GM18861 (cell line): Measurements from ENCODE around the gene TCHP.
"Not testable (repeated sequence)": the region's sequence is repeated elsewhere in the genome, so short reads cannot be mapped to it uniquely, and the experiment has no call there.

Source experiments
- ATAC-seq: cut with Tn5 transposase; IDR thresholded peaks from one replicate; pipeline ENCODE4 v1.9.1; 2021; ENCODE audit not compliant: unreplicated experiment

TCHP gene

DNA sequence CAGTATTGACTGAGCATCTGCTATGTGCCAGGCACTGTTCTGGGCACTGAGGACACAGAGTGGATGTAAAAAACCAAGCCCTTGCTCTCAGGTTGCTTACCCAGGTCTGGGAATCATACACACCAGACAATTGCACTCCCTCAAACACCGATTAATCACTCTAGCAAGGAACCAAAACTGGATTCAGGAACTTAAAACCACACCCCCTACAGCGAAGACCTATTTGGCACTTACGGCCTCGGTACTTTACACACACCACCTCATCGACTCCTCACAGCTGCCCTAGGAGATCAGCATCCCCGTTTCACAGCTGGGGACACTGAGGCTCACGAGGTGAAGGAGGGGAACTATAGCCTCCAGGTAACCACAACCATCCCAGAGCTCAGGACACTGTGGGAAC lies 21.3 kb upstream of the TCHP start:
- ATAC-seq, result no peak

DNA sequence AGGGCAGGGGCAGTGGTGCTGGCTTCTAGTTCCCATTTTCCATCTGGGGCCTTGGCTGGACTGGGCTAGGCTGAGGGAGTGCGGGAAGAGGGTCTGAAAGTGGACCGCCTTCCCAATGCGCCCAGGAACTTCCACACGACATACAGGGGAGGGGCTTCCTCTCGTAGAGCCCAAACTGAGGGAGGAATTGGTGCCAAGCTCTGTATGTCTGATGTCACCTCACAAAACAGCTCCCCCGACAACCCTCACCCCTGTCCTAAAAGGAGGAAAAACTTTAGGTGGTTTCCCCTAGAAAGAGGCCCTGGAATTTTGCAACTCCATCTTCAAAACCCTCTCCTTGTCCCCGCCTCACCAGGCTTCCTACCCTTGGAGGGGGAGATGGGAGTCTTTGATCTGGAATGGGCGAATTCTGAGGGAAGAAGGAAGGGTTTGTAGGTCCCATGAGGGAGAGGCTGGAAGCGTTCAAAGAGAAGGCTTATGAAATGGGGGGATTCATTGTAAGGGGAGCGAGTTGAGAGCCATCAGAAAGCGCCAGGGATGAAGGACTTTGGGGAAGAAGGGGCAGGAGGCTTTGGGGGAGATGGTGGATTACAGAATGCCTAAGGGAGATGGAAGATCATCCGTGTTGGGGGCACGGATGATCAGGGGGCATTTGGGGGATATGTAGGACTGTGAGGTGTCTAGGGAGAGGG lies 20.6 kb upstream of the TCHP start:
- no peak for ATAC-seq

DNA sequence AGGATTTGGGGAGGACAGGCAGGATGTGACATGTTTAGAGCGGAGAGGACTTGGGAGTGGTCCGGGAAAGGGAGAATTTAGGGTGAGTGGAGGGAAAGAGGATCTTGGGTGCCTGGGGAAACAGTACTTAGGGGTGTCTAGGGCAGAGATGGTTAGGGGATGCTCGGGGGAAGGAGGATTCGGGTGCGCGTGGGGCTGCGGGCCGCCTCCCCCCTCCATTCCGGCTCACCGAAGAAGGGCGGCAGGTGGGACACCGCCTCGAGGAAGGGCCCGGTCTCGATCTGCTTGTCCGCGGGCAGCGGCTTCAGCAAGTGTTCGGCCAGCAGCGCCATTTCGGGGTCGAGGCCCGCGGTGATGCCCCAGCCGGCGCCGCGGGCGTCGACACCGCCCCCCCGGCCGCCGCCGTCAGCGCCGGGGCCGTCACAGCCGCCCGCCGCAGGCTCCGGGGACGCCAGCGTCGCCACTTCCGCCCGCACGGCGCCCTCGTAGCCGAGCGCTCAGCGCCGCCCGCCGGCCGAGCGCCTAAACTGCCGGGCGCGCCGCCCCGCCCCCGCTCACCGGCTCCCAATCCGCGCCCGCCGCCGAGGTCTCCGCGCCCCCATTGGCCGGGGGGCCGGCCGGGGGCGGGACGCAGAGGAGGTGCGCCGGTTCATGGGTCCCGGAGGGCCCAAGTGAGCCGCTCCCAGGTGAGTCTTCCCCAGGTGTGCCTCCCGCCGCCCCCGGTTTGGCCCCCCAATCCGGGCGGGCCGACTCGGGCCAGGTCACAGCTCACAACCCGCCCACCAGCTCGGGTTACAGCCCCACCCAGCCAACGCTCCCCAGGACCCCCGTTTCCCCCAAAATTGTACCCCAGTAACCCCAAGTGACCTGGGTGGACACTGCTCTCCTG lies 19.8 kb upstream of the TCHP start, which contains the start of gene GLTP:
GLTP (minus strand) TSS at position 499 of the 889 bp plus-strand sequence; CDS start at position 332, 167 bp downstream.
- peak; percentile 92 for ATAC-seq

DNA sequence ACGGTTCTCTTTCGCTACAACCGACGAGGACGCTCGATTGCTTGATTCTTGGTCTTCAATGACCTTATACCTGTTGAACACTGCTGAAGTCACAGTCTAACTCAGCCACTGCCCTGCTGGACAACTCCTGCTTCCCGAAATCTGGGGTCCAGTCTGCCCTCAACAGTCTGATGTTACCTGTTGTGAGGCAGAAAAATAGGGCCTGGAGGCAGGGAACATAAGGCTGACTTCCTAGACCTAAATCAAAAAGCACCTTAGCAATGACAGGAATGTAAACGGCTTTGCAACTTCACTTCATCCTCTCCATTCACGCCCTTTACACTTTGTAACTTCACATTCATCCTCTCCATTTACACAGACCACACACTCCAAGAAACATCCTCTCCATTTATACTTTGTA lies 19.1 kb upstream of the TCHP start:
- no peak for ATAC-seq

DNA sequence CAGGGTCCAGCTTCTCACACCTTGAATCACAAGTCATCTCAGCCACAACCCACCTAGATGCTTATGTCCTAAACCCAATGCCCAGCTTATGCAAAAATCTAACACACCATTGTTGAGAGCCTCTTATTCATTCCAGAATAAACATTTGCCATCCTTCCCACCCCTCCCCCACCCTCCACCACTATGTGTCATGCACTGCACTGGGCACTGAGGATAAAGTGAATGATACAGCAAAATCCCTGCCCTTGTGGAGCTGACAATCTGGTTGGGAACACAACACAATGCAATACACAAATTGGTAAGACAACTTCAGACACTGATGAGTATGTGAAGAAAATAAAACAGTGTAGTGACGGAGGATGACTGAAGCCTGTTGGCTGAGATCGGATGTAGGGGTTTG lies 18.3 kb upstream of the TCHP start:
- no peak for ATAC-seq

DNA sequence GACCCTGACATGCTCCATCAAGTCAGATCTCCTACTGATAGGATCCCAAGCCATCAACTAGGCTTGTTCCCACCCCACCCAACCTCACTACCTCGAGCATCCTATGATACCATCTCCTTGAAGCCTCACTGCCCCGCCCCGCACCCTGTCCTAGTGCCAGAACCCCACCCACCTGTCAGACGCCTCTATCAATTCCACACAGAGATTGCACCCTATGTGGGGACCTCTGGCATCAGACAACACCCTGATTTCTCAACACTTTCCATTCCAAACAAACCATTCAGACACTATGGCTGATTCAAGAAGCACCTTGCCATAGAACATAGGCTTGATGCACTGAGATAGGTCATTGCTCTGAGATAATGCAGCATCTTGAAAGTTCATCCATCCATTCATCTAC lies 16.6 kb upstream of the TCHP start:
- ATAC-seq, result no peak

DNA sequence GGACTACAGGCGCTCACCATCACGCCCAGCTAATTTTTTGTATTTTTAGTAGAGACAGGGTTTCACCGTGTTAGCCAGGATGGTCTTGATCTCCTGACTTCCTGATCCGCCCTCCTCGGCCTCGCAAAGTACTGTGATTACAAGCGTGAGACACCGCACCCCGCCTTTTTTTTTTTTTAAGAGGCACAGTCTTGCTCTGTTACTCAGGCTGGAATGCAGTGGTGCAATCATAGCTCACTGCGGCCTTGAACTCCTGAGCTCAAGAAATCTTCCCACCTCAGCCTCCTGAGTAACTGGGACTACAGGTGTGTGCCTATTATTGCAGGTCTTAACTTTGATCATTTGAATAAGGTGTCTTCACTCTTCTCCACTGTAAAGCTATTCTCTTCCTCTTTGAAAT lies 14.5 kb upstream of the TCHP start:
- no peak for ATAC-seq

DNA sequence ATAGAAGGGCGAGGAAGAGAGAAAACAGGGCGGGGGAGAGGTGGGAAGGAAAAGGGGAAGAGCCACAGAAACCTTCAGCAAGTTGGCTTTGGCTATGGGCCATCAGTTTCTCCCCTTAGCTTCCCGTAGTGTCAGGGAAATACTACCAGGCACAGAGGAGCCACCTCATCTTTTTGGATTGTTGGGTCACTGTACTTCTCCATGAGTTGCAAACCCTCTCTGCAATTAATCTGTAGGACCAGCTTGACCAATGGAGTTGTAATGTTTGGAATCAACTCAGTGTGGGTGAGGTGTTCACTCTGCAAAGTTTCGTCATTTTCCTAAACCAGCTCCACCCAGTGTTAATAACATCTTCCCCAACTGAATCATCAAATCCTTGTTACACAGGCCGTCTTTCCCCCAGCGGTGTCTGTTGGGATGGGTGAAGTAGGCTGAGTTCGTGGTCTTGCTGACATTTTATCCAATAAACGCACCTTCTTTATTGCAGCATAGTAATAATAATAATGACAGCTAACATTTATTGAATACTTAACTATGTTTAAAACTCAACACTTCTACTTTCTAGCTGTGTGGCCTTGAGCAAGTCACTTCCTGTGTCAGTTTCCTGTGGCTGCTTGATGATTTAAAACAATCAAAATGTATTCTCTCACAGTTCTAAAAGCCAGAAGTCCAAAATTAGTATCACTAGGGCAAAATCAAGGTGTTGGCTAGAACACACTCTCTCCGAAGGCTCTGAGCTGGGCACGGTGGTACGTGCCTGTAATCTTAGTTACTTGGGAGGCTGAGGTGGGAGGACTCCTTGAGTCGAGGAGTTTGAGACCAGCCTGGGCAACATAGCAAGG lies 11.7 kb upstream of the TCHP start:
- ATAC-seq, result no peak

DNA sequence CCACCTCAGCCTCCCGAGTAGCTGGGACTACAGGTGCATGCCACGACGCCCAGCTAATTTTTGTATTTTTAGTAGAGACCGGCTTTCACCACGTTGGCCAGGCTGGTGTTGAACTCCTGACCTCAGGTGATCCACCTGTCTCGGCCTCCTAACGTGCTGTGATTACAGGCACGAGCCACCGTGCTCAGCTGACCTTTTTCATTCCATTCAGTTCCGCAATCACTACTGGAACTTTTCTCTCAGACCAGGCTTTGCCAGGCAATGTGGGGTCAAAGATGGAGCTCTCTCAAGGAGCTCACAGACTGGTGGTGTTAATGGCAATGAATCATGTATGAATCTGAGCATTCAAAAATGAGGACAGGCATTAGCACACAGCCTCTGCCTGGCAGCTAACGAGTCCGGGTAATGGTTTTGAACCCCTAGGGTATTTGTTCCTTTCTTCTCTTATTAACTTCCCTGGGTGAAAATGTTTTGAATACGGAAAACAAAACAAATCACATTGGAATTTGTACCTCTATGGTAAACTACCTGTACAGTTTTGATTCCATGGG lies 9.4 kb upstream of the TCHP start:
- ATAC-seq, result no peak

DNA sequence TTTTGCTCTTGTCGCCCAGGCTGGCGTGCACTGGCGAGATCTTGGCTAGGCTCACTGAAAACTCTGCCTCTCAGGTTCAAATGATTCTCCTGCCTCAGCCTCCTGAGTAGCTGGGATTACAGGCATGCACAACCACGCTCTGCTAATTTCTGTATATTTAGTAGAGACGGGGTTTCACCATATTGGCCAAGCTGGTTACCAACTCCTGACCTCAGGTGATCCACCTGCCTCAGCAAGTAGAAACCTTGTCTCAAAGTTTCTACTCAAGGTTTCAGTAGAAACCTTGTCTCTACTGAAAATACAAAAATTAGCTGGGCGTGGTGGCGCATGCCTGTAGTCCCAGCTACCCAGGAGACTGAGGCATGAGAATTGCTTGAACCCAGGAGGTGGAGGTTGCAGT lies 8.3 kb upstream of the TCHP start:
- not testable (repeated sequence) for ATAC-seq

DNA sequence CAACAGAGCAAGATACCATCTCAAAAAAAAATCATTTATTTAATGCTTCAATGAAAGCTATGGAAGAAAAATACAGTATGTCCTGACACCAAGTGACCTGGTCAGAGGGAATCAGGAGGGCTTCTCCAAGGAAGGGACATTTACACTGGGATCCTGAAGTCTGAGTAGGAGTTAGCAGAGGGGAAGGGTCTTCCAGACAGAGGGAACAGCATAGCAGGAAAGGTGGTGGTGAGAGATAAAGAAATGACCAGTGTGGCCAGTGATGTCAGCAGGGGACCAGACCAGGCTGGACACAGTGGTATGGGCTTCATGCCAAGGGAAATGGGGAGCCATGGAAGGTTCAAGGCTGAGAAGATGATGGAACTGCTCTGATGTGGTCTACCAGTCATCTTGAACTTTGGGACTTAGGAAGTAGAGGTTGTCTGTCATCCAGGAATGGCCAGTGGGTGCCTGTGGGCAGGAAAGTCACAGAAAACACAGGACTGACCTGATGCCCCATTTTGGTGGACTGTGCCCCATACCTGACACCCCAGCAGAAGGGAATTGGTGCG lies 7.8 kb upstream of the TCHP start:
- ATAC-seq, result no peak

DNA sequence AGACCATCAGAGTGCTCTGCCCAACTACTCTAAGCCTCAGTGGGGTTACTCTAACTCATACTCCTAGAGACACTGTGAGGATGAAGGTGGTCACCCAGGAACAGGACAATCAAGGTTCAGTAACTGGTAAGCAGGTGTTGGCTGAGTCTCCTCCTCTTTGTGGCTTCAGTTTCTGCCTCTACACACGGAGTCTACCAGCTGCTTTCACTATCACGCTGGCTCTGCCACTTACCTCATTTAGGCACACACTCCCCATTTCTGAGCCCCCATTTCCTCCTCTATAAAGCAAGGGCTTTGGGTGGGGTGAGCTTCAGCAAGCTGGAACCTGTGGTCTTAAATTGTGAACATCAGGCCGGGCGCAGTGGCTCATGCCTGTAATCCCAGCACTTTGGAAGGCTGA lies 7.3 kb upstream of the TCHP start:
- ATAC-seq, result peak; percentile 57

DNA sequence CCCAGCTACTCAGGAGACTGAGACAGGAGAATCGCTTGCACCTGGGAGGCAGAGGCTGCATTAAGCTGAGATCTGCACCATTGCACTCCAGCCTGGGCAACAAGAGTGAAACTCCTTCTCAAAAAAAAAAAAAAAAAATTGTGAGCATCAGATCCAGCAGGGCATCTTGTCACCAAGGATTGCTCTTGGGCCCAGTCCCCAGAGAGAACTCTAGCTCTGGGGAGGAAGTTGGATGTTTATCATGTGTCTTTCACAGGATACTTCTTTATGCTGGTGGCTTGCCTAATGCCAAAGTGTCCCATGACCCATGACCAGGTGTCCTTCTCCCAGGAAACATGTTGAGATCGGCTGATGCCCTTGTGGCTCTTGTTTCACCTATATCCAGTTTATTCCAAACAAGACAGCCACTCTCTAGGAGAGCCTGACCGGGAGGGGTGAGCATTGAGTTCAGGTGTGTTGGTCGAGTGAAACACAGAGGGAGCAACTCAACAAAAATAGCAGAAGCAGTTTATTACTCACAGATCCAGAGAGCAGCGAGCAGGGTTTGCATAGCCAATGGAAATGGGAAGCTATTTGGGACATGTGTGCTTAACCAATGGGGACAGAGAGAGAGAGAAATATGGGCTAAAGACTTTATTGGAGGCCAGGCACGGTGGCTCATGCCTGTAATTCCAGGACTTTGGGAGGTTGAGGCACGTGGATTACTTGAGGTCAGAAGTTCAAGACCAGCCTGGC lies 6.6 kb upstream of the TCHP start:
- ATAC-seq, result no peak

DNA sequence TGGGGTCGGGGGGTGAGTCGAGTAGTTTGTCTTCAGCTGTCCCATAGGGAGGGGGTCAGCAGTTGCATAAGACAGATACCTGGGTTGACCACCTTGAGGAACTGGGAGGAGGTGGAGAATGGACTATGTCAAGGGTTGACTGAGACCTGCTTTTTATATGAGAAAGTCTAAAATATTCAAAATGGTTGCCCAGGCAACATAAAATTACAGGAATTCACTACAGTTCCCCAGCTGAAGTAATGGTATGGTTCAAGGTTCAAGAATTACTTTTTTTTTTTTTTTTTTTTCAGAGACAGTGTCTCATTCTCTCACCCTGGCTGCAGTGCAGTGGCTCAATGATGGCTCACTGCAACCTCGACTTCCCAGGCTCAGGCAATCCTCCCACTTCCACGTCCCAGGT lies 5.1 kb upstream of the TCHP start:
- ATAC-seq, result no peak

DNA sequence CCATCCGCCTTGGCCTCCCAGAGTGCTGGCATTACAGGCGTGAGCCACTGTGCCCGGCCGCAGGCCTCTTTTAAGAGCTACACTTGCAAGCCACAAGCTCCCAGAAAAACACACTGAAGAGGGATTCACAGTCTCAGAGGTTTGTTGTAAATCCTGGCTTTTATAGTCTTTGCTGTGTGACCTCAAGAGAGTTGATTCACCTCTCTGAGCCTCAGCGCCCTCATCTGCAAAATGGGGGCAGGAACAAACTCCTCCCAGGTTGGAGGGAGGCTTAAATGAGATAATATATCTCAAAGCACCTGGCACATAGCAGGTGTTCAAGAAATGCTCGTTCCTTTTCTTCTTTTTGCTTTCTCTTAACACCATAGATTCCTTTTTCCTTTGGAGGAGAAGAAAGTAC lies 3.9 kb upstream of the TCHP start:
- ATAC-seq, result no peak

DNA sequence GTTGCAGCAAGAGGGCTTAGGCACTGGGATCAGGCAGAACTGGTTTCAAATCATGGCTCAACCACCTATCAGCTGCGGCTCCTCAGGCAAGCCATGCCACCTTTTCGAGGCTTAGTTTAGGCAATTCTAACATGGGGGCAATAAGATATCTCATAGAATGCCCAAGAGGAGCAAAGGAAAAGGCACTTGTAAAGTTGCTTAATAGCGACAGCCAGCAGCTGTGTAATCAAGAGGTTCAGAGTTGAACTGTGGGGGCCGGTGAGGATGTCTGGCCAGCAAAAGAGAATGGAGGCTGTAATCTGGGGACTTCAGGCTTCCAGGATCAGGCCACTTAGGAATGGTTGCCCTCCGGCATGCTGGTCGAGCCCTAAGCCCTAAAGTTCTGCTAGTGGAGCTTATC lies 3.0 kb upstream of the TCHP start:
- ATAC-seq, result no peak

DNA sequence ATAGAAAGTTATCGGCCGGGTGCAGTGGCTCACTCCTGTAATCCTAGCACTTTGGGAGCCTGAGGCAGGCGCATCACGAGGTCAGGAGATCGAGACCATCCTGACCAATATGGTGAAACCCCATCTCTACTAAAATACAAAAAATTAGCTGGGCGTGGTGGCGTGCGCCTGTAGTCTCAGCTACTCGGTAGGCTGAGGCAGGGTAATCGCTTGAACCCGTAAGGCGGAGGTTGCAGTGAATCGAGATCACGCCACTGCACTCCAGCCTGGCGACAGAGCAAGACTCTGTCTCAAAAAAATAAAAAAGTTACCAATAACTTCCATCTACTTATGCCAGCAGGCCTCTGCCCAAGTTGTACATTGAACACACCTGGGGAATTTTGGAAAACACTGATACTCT lies 729 bp upstream of the TCHP start:
- not testable (repeated sequence) for ATAC-seq

DNA sequence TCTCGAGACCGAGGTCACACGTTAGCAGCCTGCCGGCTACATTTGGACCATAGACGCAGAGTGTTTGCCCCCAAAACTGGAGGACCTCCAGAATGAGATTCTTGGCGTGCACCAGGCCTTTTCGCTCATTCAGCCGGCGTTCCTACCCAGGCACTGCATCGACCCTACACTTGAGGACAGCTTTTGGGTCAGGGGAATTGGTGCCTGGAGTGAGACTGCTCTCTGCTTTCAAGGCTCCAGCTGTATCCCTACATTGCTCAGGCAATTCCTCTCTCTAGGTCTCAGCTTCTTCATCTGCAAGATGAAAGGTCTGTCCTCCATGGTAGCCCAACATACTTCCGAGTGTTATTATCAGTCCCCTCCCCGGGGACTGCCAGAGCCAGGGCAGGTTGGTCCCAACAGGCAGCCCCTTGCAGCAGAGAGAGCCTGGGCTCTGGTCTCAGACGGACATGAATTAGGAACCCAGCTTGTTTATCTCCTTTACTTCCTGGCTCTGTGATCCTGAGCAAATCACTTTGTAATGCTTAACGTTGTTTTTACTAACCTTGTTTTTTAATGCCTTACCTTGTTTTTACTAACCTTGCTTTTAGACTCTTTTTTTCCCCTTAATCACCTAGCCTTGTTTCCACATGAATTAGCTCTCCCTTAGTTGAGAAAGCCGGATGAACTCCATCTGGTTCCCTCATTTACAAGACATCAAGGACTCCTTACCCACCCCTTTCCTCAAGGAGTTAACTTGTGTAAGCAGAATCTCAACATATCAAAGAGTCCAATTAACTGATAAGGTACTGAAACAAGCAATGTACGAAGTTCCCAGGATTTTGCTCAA lies 892 bp downstream of the TCHP start:
- ATAC-seq, result no peak

DNA sequence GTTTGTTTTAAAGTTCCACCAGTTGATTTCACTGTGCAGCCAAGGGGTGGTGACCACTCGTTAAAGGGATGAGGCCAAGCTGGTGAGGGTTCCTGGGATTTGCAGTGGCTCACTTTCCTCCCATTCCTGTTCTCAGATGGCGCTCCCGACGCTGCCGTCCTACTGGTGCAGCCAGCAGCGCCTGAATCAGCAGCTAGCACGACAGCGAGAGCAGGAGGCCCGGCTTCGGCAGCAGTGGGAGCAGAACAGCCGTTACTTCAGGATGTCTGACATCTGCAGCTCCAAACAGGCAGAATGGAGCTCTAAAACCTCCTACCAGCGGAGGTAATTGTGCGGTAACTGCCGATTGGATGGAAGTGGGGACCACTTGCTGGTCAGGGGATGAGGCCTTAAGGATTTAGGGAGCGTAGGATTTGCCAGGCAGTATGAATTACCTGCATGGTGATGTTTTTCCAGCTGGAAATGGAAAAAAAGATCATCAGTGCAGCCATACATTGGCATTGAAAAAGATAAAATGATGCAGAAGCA lies 2.9 kb downstream of the TCHP start:
- ATAC-seq, result no peak
